Upper lobe of left lung (tissue), 4 donors: ENCODE results near the gene KIAA1958.

Source experiments
- CTCF ChIP-seq, 6 experiments: fragments of 450-650 bp in 4 of 6; fragments of 200-600 bp in 2 of 6; sonication (generic) in 2 of 6; IDR thresholded peaks; one replicate each; pipeline ENCODE4 v1.5.1; 2016 to 2019; ENCODE audit warnings: antibody characterized with exemption in 6 of 6
- POLR2A ChIP-seq, 4 donors: fragments of 450-650 bp; IDR thresholded peaks; one replicate each; pipeline ENCODE4 v1.5.1; 2016 to 2017; ENCODE audit warnings: antibody characterized with exemption in 4 of 4, mild to moderate bottlenecking in 2 of 4

GRCh38 chr9:112479221-112479620 lies 7.4 kb upstream of the KIAA1958 start:
- TF ChIP-seq CTCF (IDR thresholded peaks at IDR 0.05) (no peak), POLR2A (IDR thresholded peaks at IDR 0.05) (no peak)
